HEK293T (cell line): ENCODE data around the gene SLC39A6.

Source experiments
- CTCF ChIA-PET: fragments of 350-600 bp; formaldehyde crosslinking; extraction: SDS; loops from one replicate; lab custom pipeline; 2021; ENCODE audit warnings: antibody characterized with exemption, inconsistent platforms; lab: Yijun Ruan, JAX
- POLR2A ChIA-PET: fragments of 350-600 bp; formaldehyde crosslinking; extraction: SDS; loops from one replicate; lab custom pipeline; 2020; ENCODE audit warnings: antibody characterized with exemption, inconsistent platforms; lab: Yijun Ruan, JAX
- DNase-seq: peaks from one replicate; pipeline ENCODE4 v3.0.0; 2012; ENCODE audit warnings: mixed read lengths; ENCODE audit errors: extremely low spot score
- ARNT ChIP-seq: fragments of 450-650 bp; IDR thresholded peaks from 2 replicates; pipeline ENCODE4 v1.6.1; 2017; ENCODE audit warnings: mild to moderate bottlenecking
- BHLHE40 ChIP-seq: fragments of 450-650 bp; IDR thresholded peaks from 2 replicates; pipeline ENCODE4 v1.6.1; 2016; ENCODE audit warnings: mild to moderate bottlenecking, moderate library complexity, borderline replicate concordance
- CTBP1 ChIP-seq: fragments of 450-650 bp; IDR thresholded peaks from 2 replicates; pipeline ENCODE4 v1.6.1; 2016; ENCODE audit warnings: borderline replicate concordance
- ELF4 ChIP-seq: fragments of 450-650 bp; IDR thresholded peaks from 2 replicates; pipeline ENCODE4 v1.6.1; 2017; ENCODE audit warnings: antibody characterized with exemption
- FOXA1 ChIP-seq: fragments of 450-650 bp; IDR thresholded peaks from 2 replicates; pipeline ENCODE4 v1.6.1; 2016; ENCODE audit warnings: mild to moderate bottlenecking
- FOXK2 ChIP-seq: fragments of 450-650 bp; IDR thresholded peaks from 2 replicates; pipeline ENCODE4 v1.6.1; 2016; ENCODE audit warnings: mild to moderate bottlenecking
- FOXM1 ChIP-seq: fragments of 450-650 bp; IDR thresholded peaks from 2 replicates; pipeline ENCODE4 v1.6.1; 2017; ENCODE audit warnings: mild to moderate bottlenecking, borderline replicate concordance
- HDGF ChIP-seq: fragments of 450-650 bp; IDR thresholded peaks from 2 replicates; pipeline ENCODE4 v1.6.1; 2017; ENCODE audit warnings: antibody characterized with exemption, borderline replicate concordance
- L3MBTL2 ChIP-seq: fragments of 450-650 bp; conservative IDR thresholded peaks from 2 replicates; pipeline ENCODE4 v1.6.1; 2016; ENCODE audit warnings: mild to moderate bottlenecking
- LEF1 ChIP-seq: fragments of 450-650 bp; IDR thresholded peaks from 2 replicates; pipeline ENCODE4 v1.6.1; 2017; ENCODE audit warnings: mild to moderate bottlenecking, borderline replicate concordance
- NFRKB ChIP-seq: fragments of 450-650 bp; IDR thresholded peaks from 2 replicates; pipeline ENCODE4 v1.6.1; 2016; ENCODE audit warnings: mild to moderate bottlenecking, moderate library complexity
- SP1 ChIP-seq: fragments of 450-650 bp; IDR thresholded peaks from 2 replicates; pipeline ENCODE4 v1.6.1; 2017
- SUZ12 ChIP-seq: fragments of 450-650 bp; IDR thresholded peaks from 2 replicates; pipeline ENCODE4 v1.6.1; 2016; ENCODE audit warnings: mild to moderate bottlenecking
- TARDBP ChIP-seq: fragments of 450-650 bp; IDR thresholded peaks from 2 replicates; pipeline ENCODE4 v1.6.1; 2016
- ZNF384 ChIP-seq: fragments of 450-650 bp; IDR thresholded peaks from 2 replicates; pipeline ENCODE4 v1.6.1; 2016
- TF ChIP-seq, protein P1 (sequence below): fragments of 450-650 bp; IDR thresholded peaks from 2 replicates; pipeline ENCODE4 v1.6.1; 2016

The SLC39A6 gene

DNA sequence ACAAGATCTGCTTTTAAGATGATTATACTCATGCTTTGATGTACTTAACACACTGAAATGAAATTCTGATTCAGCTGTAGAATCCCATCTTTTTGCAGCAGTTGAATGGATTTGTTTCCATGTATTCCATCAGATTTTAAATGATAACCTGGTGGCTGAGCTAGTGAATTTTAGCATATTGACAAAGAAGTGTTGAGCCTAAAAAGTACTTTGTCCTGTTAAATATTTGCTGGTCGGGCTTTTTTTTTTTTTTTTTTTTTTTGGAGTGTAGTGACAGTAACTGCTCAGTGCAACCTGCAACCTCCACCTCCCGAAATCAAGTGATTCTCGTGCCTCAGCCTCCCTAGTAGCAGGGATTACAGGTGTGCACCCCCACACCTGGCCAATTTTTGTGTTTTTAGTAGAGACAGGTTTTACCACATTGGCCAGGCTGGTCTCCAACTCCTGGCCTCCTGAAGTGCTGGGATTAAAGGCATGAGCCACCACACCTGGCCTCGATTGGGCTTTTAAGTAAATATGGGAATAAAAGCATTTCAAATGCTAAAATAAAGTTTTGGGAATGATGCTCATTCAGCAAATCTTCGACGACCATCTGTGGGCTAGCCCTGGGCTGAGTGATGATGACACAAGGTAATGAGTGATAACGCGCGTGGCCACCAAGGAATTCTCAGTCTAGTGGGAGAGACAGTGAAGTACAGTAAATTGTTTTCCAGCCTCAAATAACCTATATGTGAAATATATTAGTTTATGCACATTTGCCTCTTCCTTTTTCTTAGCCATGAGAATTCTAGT, 2.7 kb upstream of the SLC39A6 start:
- POLR2A ChIA-PET = interaction anchor here (1.0 kb wide), 1 partner anchor 152 kb away, joined by 3 read pairs; no protein-coding TSS in a partner anchor
- TF ChIP-seq SP1 (no peak), ARNT (no peak), HDGF (no peak), L3MBTL2 (no peak), NFRKB (no peak), LEF1 (no peak), CTBP1 (no peak), ELF4 (no peak), SUZ12 (no peak), BHLHE40 (no peak), FOXA1 (no peak), FOXK2 (no peak), TARDBP (no peak), ZNF384 (no peak), FOXM1 (no peak)
- TF ChIP-seq, protein P1, sequence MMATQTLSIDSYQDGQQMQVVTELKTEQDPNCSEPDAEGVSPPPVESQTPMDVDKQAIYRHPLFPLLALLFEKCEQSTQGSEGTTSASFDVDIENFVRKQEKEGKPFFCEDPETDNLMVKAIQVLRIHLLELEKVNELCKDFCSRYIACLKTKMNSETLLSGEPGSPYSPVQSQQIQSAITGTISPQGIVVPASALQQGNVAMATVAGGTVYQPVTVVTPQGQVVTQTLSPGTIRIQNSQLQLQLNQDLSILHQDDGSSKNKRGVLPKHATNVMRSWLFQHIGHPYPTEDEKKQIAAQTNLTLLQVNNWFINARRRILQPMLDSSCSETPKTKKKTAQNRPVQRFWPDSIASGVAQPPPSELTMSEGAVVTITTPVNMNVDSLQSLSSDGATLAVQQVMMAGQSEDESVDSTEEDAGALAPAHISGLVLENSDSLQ = no peak
- DNase-seq = no peak
- CTCF ChIA-PET = interaction anchor here (0.6 kb wide), 1 partner anchor 16 kb away, joined by 3 read pairs; no protein-coding TSS in a partner anchor

- CTCF ChIA-PET = interaction anchor here (0.6 to 1.3 kb wide), 3 partner anchors 8 to 17 kb away, joined by 3 to 4 read pairs (median 3); no protein-coding TSS in a partner anchor
- TF ChIP-seq ZNF384 (no peak), ARNT (no peak), NFRKB (no peak), FOXA1 (no peak), FOXM1 (no peak), TARDBP (no peak), L3MBTL2 (no peak), FOXK2 (no peak), CTBP1 (no peak)
- POLR2A ChIA-PET = interaction anchor here (0.7 to 3.2 kb wide), 8 partner anchors 9 to 153 kb away, joined by 3 to 24 read pairs (median 4); no protein-coding TSS in a partner anchor
- DNase-seq = no peak
Observed at GRCh38 chr18:36130883-36131653, 1.9 kb upstream of the SLC39A6 start.

DNA sequence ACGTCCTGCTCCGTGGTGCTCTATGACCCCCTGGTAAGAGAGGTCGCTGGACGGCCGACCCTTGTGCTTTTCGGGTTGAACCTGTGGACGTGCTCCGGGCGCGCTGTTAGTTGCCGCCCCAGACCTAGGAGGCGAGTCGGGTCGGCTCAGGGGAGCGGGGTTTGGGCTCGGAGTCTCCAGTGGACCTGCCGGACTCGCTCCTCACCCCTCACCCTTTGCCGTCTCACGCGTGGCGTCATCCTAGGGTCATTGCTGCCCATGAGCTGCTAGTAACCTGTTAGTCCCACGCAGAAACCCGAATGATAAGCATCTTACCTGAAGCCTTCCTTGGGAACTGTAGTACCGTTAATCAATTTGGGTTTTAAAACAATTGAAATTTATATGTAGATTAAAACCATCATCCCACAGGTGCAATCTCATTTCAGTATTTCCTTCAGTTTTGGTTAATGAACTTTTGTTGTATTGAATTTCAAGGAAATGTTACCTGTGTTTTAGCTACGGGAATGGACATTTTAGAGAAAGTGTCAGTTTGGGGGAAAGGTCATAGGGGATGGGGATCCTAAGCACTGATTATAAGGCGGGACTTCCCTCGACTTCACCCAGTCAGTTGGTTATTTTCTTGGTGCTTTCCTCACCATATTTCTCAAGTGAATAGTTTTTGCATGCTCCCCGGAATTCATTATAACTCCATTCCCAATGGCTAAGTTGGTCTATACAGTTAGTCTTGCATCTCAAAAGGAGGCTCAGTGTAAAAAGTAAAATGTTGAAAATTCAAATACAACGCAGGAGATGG, 1.1 kb upstream of the SLC39A6 start:
- ChIA-PET CTCF (interaction anchor here (0.5 to 1.3 kb wide), 5 partner anchors 9 to 627 kb away, joined by 3 to 4 read pairs (median 3); no protein-coding TSS in a partner anchor), POLR2A (interaction anchor here (0.9 to 3.2 kb wide), 10 partner anchors 9 to 168 kb away, joined by 3 to 24 read pairs (median 6); partner anchors contain the start of gene FHOD3)
- peak; percentile 20 for DNase-seq
- TF ChIP-seq NFRKB = no peak
- no peak for TF ChIP-seq FOXM1
- TF ChIP-seq CTBP1 = no peak
- TF ChIP-seq HDGF = no peak

DNA sequence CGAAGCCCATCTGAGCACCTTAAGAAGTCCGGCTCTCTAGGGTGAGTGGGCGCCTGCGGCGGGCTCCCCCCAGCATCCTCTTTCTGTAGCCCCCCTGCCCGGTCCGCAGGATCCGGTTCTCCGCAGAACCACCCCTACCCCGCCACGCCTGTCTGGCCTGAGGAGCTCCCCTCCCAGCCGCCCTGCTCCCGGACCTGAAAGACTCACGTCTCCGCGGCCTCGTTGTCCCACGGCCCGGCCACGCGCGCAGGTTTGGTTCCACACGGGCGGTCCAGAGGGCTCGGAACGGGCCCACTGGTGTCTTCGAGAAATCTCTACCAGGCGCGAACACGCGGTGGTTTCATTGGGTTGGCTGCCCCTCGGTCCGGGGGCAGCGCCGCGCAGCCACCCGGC, 237 bp downstream of the SLC39A6 start:
- no peak for DNase-seq
- CTCF ChIA-PET = interaction anchor here (0.6 to 1.4 kb wide), 4 partner anchors 18 to 734 kb away, joined by 3 read pairs; no protein-coding TSS in a partner anchor
- POLR2A ChIA-PET = interaction anchor here (0.6 to 3.2 kb wide), 20 partner anchors 9 to 670 kb away, joined by 3 to 24 read pairs (median 4); partner anchors contain the start of genes FHOD3 and MOCOS
- TF ChIP-seq HDGF (no peak), FOXK2 (no peak), SUZ12 (no peak), SP1 (no peak), L3MBTL2 (peak; percentile 98), FOXA1 (no peak), BHLHE40 (no peak)
- TF ChIP-seq, protein P1 = no peak

DNA sequence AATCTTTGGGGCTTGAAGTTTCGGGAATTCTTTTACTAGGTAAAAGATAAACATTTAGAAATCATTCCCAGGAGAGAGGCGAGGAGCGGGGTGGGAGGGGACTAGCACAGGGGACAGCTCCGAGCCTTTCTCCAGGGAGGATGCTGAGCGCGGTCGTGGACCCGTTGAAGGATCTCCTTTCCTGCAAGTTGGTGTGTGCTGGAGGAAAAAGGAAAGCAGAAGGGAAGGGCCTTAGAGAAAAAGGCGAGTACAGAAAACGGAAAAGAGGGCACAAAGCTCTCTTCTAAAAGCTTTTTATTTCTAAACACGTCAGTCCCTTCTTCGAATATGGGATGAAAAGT, 640 bp downstream of the SLC39A6 start:
- TF ChIP-seq SP1 = no peak
- ChIA-PET CTCF (interaction anchor here (0.6 to 1.4 kb wide), 3 partner anchors 11 to 735 kb away, joined by 3 read pairs; no protein-coding TSS in a partner anchor), POLR2A (interaction anchor here (0.6 to 3.2 kb wide), 16 partner anchors 9 to 670 kb away, joined by 3 to 24 read pairs (median 4); partner anchors contain the start of genes FHOD3 and MOCOS)
- peak; percentile 60 for DNase-seq
